ENCODE measurements around the gene TSPY8.
A peak's percentile ranks its signal among the peaks of the same experiment; 100 is the strongest.
"Not testable (repeated sequence)": the region's sequence is repeated elsewhere in the genome, so short reads cannot be mapped to it uniquely, and the experiment has no call there.

The TSPY8 gene

GRCh38 chrY:9357497-9357896 is at the start of gene TSPY8:
Gene TSPY8, plus strand, starts transcription at chrY:9357797. Its CDS starts 46 bp downstream, at chrY:9357843.
- not testable (repeated sequence) for DNase-seq

- DNase-seq = no peak
Observed at GRCh38 chrY:9320996-9321395, 36.6 kb upstream of the TSPY8 start.

GRCh38 chrY:9337164-9337563 is 20.4 kb upstream of the TSPY8 start, which contains the start of gene TSPY4:
Gene TSPY4, plus strand, starts transcription at chrY:9337464. Its CDS starts 46 bp downstream, at chrY:9337510.
- DNase-seq = not testable (repeated sequence)

- DNase-seq = peak; percentile 3
Observed at GRCh38 chrY:9396527-9396926, 38.9 kb downstream of the TSPY8 start.

- DNase-seq = not testable (repeated sequence)
Observed at GRCh38 chrY:9398121-9398520, 40.5 kb downstream of the TSPY8 start, which contains the start of gene TSPY3. Gene TSPY3, plus strand, starts transcription at chrY:9398421. Its CDS starts 46 bp downstream, at chrY:9398467.
